ENCODE data around the gene GRWD1.

Gene GRWD1

DNA sequence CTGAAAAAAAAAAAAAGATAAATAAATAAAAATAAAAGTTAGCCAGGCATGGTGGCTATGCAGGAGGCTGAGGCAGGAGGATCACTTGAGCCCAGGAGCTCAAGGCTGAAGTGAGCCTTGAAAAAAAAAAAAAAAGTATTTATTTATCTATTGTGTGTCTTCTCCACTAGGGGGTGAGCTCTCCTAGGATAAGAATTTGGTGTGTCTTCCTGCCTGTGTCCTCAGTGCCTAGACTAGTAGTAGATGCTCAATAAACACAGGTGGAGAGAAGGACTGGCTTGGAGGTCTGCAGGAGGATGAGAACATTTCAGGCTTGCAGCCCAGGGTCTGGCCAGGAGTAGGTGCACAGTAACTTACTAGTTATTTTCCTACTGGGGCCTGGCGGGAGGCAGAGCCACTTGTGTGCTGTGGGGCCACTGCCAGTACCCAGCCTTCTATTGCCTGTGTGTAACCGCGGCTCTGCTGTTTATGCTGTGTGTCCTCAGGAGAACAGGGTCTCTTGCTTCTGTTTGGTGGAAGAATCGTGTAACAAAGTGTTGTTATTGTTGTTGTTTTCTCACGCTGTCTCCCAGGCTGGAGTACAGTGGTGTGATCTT, 60.5 kb downstream of the GRWD1 start:
- Histone ChIP-seq H3K27me3 (replicated peaks; ENCODE audit: control insufficient read depth, insufficient read depth, low read length) (peaks cover 2% of the 10 kb centered on the region), H3K36me3 (ENCODE audit: control insufficient read depth, insufficient read depth, low read length) (no peaks in the 10 kb centered on the region), H3K4me3 (replicated peaks; ENCODE audit: low read depth, low read length) (no peak overlapping the region)
- DNase-seq (ENCODE audit: extremely low read depth, insufficient read length), result no peak
- TF ChIP-seq, protein P1, sequence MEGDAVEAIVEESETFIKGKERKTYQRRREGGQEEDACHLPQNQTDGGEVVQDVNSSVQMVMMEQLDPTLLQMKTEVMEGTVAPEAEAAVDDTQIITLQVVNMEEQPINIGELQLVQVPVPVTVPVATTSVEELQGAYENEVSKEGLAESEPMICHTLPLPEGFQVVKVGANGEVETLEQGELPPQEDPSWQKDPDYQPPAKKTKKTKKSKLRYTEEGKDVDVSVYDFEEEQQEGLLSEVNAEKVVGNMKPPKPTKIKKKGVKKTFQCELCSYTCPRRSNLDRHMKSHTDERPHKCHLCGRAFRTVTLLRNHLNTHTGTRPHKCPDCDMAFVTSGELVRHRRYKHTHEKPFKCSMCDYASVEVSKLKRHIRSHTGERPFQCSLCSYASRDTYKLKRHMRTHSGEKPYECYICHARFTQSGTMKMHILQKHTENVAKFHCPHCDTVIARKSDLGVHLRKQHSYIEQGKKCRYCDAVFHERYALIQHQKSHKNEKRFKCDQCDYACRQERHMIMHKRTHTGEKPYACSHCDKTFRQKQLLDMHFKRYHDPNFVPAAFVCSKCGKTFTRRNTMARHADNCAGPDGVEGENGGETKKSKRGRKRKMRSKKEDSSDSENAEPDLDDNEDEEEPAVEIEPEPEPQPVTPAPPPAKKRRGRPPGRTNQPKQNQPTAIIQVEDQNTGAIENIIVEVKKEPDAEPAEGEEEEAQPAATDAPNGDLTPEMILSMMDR (IDR thresholded peaks at IDR 0.05; ENCODE audit: insufficient read depth, low read length, poor library complexity, severe bottlenecking), result peak; percentile 42

All from GM06990 (cell line).